KG1 (cell line): Measurements from ENCODE around the gene NOX3.

Experiments
- DNase-seq: peaks from one replicate; lab custom pipeline; 2025; lab: John Stamatoyannopoulos, UW

The NOX3 gene

GRCh38 chr6:155399745-155400653, 55.6 kb downstream of the NOX3 start:
- no peak for DNase-seq

- DNase-seq: no peak
Observed at GRCh38 chr6:155399062-155399744, 56.4 kb downstream of the NOX3 start.

- no peak for DNase-seq
Observed at GRCh38 chr6:155398701-155399061, 57.0 kb downstream of the NOX3 start.

- no peak for DNase-seq
Observed at GRCh38 chr6:155398221-155398620, 57.4 kb downstream of the NOX3 start.

GRCh38 chr6:155397172-155397705, 58.4 kb downstream of the NOX3 start:
- DNase-seq: no peak

GRCh38 chr6:155396605-155397004, 59.0 kb downstream of the NOX3 start:
- DNase-seq: no peak

GRCh38 chr6:155395339-155395738, 60.3 kb downstream of the NOX3 start:
- no peak for DNase-seq

- DNase-seq: no peak
Observed at GRCh38 chr6:155389130-155389529, 66.5 kb downstream of the NOX3 start.

GRCh38 chr6:155388591-155388990, 67.0 kb downstream of the NOX3 start:
- DNase-seq: no peak

GRCh38 chr6:155387481-155387880, 68.2 kb downstream of the NOX3 start:
- no peak for DNase-seq

GRCh38 chr6:155384321-155384952, 71.2 kb downstream of the NOX3 start:
- DNase-seq: no peak

GRCh38 chr6:155383913-155384312, 71.7 kb downstream of the NOX3 start:
- no peak for DNase-seq

GRCh38 chr6:155382338-155382685, 73.3 kb downstream of the NOX3 start:
- no peak for DNase-seq

- no peak for DNase-seq
Observed at GRCh38 chr6:155381673-155382337, 73.8 kb downstream of the NOX3 start.

GRCh38 chr6:155380666-155381332, 74.8 kb downstream of the NOX3 start:
- no peak for DNase-seq

- DNase-seq: no peak
Observed at GRCh38 chr6:155378724-155379123, 76.9 kb downstream of the NOX3 start.

GRCh38 chr6:155378276-155378675, 77.4 kb downstream of the NOX3 start:
- DNase-seq: no peak

GRCh38 chr6:155377061-155377460, 78.6 kb downstream of the NOX3 start:
- no peak for DNase-seq

GRCh38 chr6:155375801-155376200, 79.8 kb downstream of the NOX3 start:
- DNase-seq: no peak

- no peak for DNase-seq
Observed at GRCh38 chr6:155374681-155375080, 81.0 kb downstream of the NOX3 start.

GRCh38 chr6:155373276-155373675, 82.4 kb downstream of the NOX3 start:
- no peak for DNase-seq

- no peak for DNase-seq
Observed at GRCh38 chr6:155372256-155372655, 83.4 kb downstream of the NOX3 start.
